Tongue (tissue), 2 donors: Measurements from ENCODE around the gene ZNF391. TPM values are rescaled to one million over a fixed set of nuclear protein-coding genes. Genes with fewer than 3 reads are reported as not detected.
"Not testable (repeated sequence)": the region's sequence is repeated elsewhere in the genome, so short reads cannot be mapped to it uniquely, and the experiment has no call there.

Experiments used
- DNase-seq: peaks from one replicate; pipeline ENCODE4 v3.0.0-alpha.2; 2015
- total RNA-seq: library from RNA; depleted of rRNA; stranded (reverse); fragments of >200 nt; gene quantifications from one replicate; pipeline ENCODE4 v1.2.3, GENCODE V29; 2014

Gene ZNF391
- total RNA-seq = 6.2 TPM

GRCh38 chr6:27388293-27389197 lies at the start of gene ZNF391:
ZNF391 (plus strand) TSS chr6:27388759; CDS start chr6:27400371, 11,612 bp downstream.
- DNase-seq = peak; percentile 89

GRCh38 chr6:27352850-27353249 lies 35.7 kb upstream of the ZNF391 start:
- no peak for DNase-seq

GRCh38 chr6:27358786-27359185 lies 29.8 kb upstream of the ZNF391 start:
- DNase-seq = no peak

GRCh38 chr6:27359231-27359630 lies 29.3 kb upstream of the ZNF391 start:
- DNase-seq = no peak

- DNase-seq = no peak
Observed at GRCh38 chr6:27368202-27368601, 20.4 kb upstream of the ZNF391 start.

- DNase-seq = no peak
Observed at GRCh38 chr6:27370391-27370790, 18.2 kb upstream of the ZNF391 start.

- peak; percentile 90 for DNase-seq
Observed at GRCh38 chr6:27374824-27375612, 13.5 kb upstream of the ZNF391 start.

GRCh38 chr6:27375613-27376079 lies 12.9 kb upstream of the ZNF391 start:
- DNase-seq = peak; percentile 32

- not testable (repeated sequence) for DNase-seq
Observed at GRCh38 chr6:27378406-27378805, 10.2 kb upstream of the ZNF391 start.

GRCh38 chr6:27381001-27381400 lies 7.6 kb upstream of the ZNF391 start:
- not testable (repeated sequence) for DNase-seq

GRCh38 chr6:27383011-27383410 lies 5.5 kb upstream of the ZNF391 start:
- DNase-seq = no peak

- DNase-seq = no peak
Observed at GRCh38 chr6:27383481-27383880, 5.1 kb upstream of the ZNF391 start.

- no peak for DNase-seq
Observed at GRCh38 chr6:27392623-27393022, 4.1 kb downstream of the ZNF391 start.

- no peak for DNase-seq
Observed at GRCh38 chr6:27394073-27394472, 5.5 kb downstream of the ZNF391 start.

GRCh38 chr6:27400877-27401642 lies 12.5 kb downstream of the ZNF391 start:
- DNase-seq = no peak

- peak; percentile 20 for DNase-seq
Observed at GRCh38 chr6:27406085-27406484, 17.5 kb downstream of the ZNF391 start.

GRCh38 chr6:27407153-27407814 lies 18.7 kb downstream of the ZNF391 start:
- DNase-seq = peak; percentile 11

- DNase-seq = no peak
Observed at GRCh38 chr6:27414300-27414699, 25.7 kb downstream of the ZNF391 start.

- no peak for DNase-seq
Observed at GRCh38 chr6:27414996-27415395, 26.4 kb downstream of the ZNF391 start.

- no peak for DNase-seq
Observed at GRCh38 chr6:27415898-27416297, 27.3 kb downstream of the ZNF391 start.

GRCh38 chr6:27419363-27419762 lies 30.8 kb downstream of the ZNF391 start:
- DNase-seq = no peak
